ENCODE data around the gene SERF1A. TPM values are rescaled to one million over a fixed set of nuclear protein-coding genes. Genes with fewer than 3 reads are reported as not detected.
"Not testable (repeated sequence)": the region's sequence is repeated elsewhere in the genome, so short reads cannot be mapped to it uniquely, and the experiment has no call there.

Gene SERF1A
- total RNA-seq = 1 to 10 TPM; 3.6 to 4.5 TPM

GRCh38 chr5:70900533-70901271, at the start of gene SERF1A:
Gene SERF1A, plus strand, starts transcription at chr5:70900669. Its CDS starts 201 bp downstream, at chr5:70900870.
- peak; percentile 95 for ATAC-seq (replicated peaks)
- H3K4me1 Mint-ChIP-seq; H3K36me3 Mint-ChIP-seq (ENCODE audit: low read depth); H3K27ac Mint-ChIP-seq; H3K4me3 Mint-ChIP-seq; H3K27me3 Mint-ChIP-seq; H3K9me3 Mint-ChIP-seq: not testable (repeated sequence)

- H3K4me3 Mint-ChIP-seq; H3K36me3 Mint-ChIP-seq (ENCODE audit: low read depth); H3K27ac Mint-ChIP-seq; H3K27me3 Mint-ChIP-seq; H3K9me3 Mint-ChIP-seq; ATAC-seq (replicated peaks); H3K4me1 Mint-ChIP-seq: not testable (repeated sequence)
These were observed 33.7 kb upstream of the SERF1A start for GRCh38 chr5:70866778-70867177.

- peak; percentile 23 for ATAC-seq (replicated peaks)
- H3K4me3 Mint-ChIP-seq; H3K27me3 Mint-ChIP-seq; H3K36me3 Mint-ChIP-seq (ENCODE audit: low read depth); H3K9me3 Mint-ChIP-seq; H3K27ac Mint-ChIP-seq; H3K4me1 Mint-ChIP-seq: not testable (repeated sequence)
These were observed 29.8 kb upstream of the SERF1A start for GRCh38 chr5:70870626-70871025.

GRCh38 chr5:70896076-70896475, 4.4 kb upstream of the SERF1A start:
- H3K27me3 Mint-ChIP-seq; ATAC-seq (replicated peaks); H3K36me3 Mint-ChIP-seq (ENCODE audit: low read depth); H3K9me3 Mint-ChIP-seq; H3K27ac Mint-ChIP-seq; H3K4me1 Mint-ChIP-seq; H3K4me3 Mint-ChIP-seq: not testable (repeated sequence)

GRCh38 chr5:70901272-70901571, 753 bp downstream of the SERF1A start:
- H3K27ac Mint-ChIP-seq; H3K4me3 Mint-ChIP-seq; H3K27me3 Mint-ChIP-seq; H3K4me1 Mint-ChIP-seq; H3K9me3 Mint-ChIP-seq; H3K36me3 Mint-ChIP-seq (ENCODE audit: low read depth): not testable (repeated sequence)
- ATAC-seq (replicated peaks) = peak; percentile 28

GRCh38 chr5:70906624-70907023, 6.2 kb downstream of the SERF1A start:
- H3K4me3 Mint-ChIP-seq; H3K9me3 Mint-ChIP-seq; H3K27me3 Mint-ChIP-seq; H3K4me1 Mint-ChIP-seq; ATAC-seq (replicated peaks); H3K36me3 Mint-ChIP-seq (ENCODE audit: low read depth); H3K27ac Mint-ChIP-seq: not testable (repeated sequence)

- not testable (repeated sequence) for H3K4me3 Mint-ChIP-seq; H3K9me3 Mint-ChIP-seq; H3K27me3 Mint-ChIP-seq; H3K4me1 Mint-ChIP-seq; ATAC-seq (replicated peaks); H3K27ac Mint-ChIP-seq; H3K36me3 Mint-ChIP-seq (ENCODE audit: low read depth)
These were observed 16.4 kb downstream of the SERF1A start for GRCh38 chr5:70916829-70917228.

GRCh38 chr5:70925211-70925562, 24.7 kb downstream of the SERF1A start:
- not testable (repeated sequence) for H3K36me3 Mint-ChIP-seq (ENCODE audit: low read depth); H3K9me3 Mint-ChIP-seq; H3K27me3 Mint-ChIP-seq; H3K27ac Mint-ChIP-seq; H3K4me1 Mint-ChIP-seq; H3K4me3 Mint-ChIP-seq
- ATAC-seq (replicated peaks) = peak; percentile 49

GRCh38 chr5:70931709-70932368, 31.4 kb downstream of the SERF1A start:
- H3K27ac Mint-ChIP-seq; H3K4me3 Mint-ChIP-seq; H3K27me3 Mint-ChIP-seq; ATAC-seq (replicated peaks); H3K9me3 Mint-ChIP-seq; H3K36me3 Mint-ChIP-seq (ENCODE audit: low read depth); H3K4me1 Mint-ChIP-seq: not testable (repeated sequence)

- ATAC-seq (replicated peaks); H3K36me3 Mint-ChIP-seq (ENCODE audit: low read depth); H3K27ac Mint-ChIP-seq: not testable (repeated sequence)
These were observed 32.1 kb downstream of the SERF1A start for GRCh38 chr5:70932560-70932959.

GRCh38 chr5:70953068-70953467, 52.6 kb downstream of the SERF1A start:
- H3K9me3 Mint-ChIP-seq; H3K27ac Mint-ChIP-seq; H3K4me3 Mint-ChIP-seq; H3K36me3 Mint-ChIP-seq (ENCODE audit: low read depth); H3K27me3 Mint-ChIP-seq; H3K4me1 Mint-ChIP-seq; ATAC-seq (replicated peaks): not testable (repeated sequence)

More at GRCh38 chr5:70932560-70932959, 32.1 kb downstream of the SERF1A start:
- H3K4me1 Mint-ChIP-seq, H3K9me3 Mint-ChIP-seq, H3K27me3 Mint-ChIP-seq, H3K4me3 Mint-ChIP-seq: not testable (repeated sequence)

Other genes with a start within 250 kb of the SERF1A start
- 10 to 100 TPM; 51.7 to 53.8 TPM for gene SMN1, start 24.4 kb downstream of the SERF1A start, total RNA-seq
- 1 to 10 TPM; 6.3 to 8.5 TPM for gene NAIP, start 124.7 kb downstream of the SERF1A start, total RNA-seq
- gene GTF2H2, start 167.0 kb downstream of the SERF1A start, total RNA-seq = 10 to 100 TPM; 36.7 to 38.8 TPM